ENCODE measurements around the gene ARHGEF10L.

Gene ARHGEF10L

GRCh38 chr1:17655922-17656321 is 116.4 kb downstream of the ARHGEF10L start:
- DNase-seq (ENCODE audit: low read depth) = no peak
- no peak overlapping the region for H3K4me3 ChIP-seq (ENCODE audit: low read depth, low read length)
- no peak for TF ChIP-seq CTCF (conservative IDR thresholded peaks at IDR 0.05; ENCODE audit: low read depth, low read length)

- no peak for DNase-seq (ENCODE audit: low read depth)
- TF ChIP-seq CTCF (conservative IDR thresholded peaks at IDR 0.05; ENCODE audit: low read depth, low read length) = no peak
- H3K4me3 ChIP-seq (ENCODE audit: low read depth, low read length) = no peak overlapping the region
These were observed 117.9 kb downstream of the ARHGEF10L start for GRCh38 chr1:17657436-17657835.

GRCh38 chr1:17658837-17659236 is 119.3 kb downstream of the ARHGEF10L start:
- no peak overlapping the region for H3K4me3 ChIP-seq (ENCODE audit: low read depth, low read length)
- no peak for DNase-seq (ENCODE audit: low read depth)
- no peak for TF ChIP-seq CTCF (conservative IDR thresholded peaks at IDR 0.05; ENCODE audit: low read depth, low read length)

- H3K4me3 ChIP-seq (ENCODE audit: low read depth, low read length) = no peak overlapping the region
- DNase-seq (ENCODE audit: low read depth) = peak; percentile 72
- peak; percentile 87 for TF ChIP-seq CTCF (conservative IDR thresholded peaks at IDR 0.05; ENCODE audit: low read depth, low read length)
These were observed 122.2 kb downstream of the ARHGEF10L start for GRCh38 chr1:17661546-17662157.

- no peak overlapping the region for H3K4me3 ChIP-seq (ENCODE audit: low read depth, low read length)
- DNase-seq (ENCODE audit: low read depth) = no peak
- TF ChIP-seq CTCF (conservative IDR thresholded peaks at IDR 0.05; ENCODE audit: low read depth, low read length) = no peak
These were observed 122.8 kb downstream of the ARHGEF10L start for GRCh38 chr1:17662296-17662695.

- no peak for DNase-seq (ENCODE audit: low read depth)
- no peak overlapping the region for H3K4me3 ChIP-seq (ENCODE audit: low read depth, low read length)
- no peak for TF ChIP-seq CTCF (conservative IDR thresholded peaks at IDR 0.05; ENCODE audit: low read depth, low read length)
These were observed 123.3 kb downstream of the ARHGEF10L start for GRCh38 chr1:17662786-17663185.

- TF ChIP-seq CTCF (conservative IDR thresholded peaks at IDR 0.05; ENCODE audit: low read depth, low read length) = no peak
- no peak for DNase-seq (ENCODE audit: low read depth)
- no peak overlapping the region for H3K4me3 ChIP-seq (ENCODE audit: low read depth, low read length)
These were observed 124.1 kb downstream of the ARHGEF10L start for GRCh38 chr1:17663646-17664045.

Data from choroid plexus epithelial cell (primary cell).